ENCODE data around the gene ZNF384.
A peak's percentile ranks its signal among the peaks of the same experiment; 100 is the strongest.

Gene ZNF384

DNA sequence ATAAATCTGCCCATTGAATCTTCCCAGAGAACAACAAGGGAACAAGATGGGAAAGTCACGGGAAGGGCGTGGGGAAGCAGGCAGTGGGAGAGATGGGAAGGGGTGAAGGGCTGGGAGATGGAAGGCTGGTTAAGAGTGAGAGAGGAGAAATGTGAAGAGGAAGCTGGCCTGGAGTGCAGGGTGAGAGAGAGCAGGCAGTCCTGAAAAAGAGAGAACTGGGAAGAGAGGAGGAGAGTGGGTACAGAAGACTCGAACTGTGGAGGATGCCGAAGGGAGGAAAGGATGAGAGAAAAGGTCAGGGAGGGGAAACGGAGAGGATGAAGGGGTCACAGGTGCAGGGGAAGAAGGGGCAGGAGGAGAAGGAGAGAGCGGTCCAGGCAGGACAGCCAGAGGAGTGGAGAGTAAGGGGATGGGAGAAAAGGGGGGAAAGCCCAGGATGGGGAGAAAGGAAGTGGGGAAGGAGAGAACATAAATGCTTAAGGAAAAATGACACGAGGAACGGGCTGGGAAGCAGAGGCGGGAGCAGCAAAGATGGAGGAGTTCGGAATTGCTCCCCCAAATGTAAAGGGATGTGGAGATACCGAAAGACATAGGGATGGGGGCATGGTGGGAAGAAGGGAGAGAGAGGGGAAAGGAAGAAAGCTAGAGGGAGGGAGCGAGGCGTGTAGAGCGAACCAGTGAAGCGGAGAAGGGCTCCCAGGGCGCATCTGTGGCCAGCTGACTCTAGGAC lies 10.2 kb upstream of the ZNF384 start:
- DNase-seq (ENCODE audit: extremely low read depth in 1 of 2, low read depth in 1 of 2), result no peak

DNA sequence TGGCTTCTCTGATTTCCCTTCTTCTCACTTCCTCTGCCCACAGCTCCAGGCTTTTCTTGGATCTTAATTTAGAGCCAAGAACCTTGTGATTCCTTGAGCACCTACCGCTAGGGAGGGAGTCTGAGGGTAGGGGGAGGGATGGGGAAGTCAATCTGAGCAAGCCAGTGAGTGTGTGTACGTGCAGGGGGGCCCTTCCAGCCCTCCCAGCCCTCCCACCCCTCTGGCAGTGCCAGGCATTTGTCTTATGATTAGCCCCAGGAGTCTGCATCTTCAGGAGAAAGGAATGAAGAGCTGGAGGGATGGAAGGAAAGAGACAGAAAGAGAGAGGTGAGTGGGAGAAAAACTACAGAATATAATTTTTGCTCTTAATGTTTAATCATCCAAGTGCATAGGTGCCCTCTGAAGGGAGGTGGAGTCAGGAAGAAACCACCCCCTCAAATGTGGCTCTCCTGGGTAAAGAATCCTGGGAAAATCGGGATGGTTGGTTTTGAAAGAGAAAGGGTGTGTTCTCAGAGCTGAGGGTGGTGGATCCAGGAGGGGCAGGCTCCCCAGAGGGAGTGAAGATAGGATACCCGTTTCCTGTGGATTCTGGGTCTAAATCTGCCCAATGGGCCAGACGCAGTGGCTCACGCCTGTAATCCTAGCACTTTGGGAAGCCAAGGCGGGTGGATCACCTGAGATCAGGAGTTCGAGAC lies 9.3 kb upstream of the ZNF384 start:
- no peak for DNase-seq (ENCODE audit: extremely low read depth in 1 of 2, low read depth in 1 of 2)

DNA sequence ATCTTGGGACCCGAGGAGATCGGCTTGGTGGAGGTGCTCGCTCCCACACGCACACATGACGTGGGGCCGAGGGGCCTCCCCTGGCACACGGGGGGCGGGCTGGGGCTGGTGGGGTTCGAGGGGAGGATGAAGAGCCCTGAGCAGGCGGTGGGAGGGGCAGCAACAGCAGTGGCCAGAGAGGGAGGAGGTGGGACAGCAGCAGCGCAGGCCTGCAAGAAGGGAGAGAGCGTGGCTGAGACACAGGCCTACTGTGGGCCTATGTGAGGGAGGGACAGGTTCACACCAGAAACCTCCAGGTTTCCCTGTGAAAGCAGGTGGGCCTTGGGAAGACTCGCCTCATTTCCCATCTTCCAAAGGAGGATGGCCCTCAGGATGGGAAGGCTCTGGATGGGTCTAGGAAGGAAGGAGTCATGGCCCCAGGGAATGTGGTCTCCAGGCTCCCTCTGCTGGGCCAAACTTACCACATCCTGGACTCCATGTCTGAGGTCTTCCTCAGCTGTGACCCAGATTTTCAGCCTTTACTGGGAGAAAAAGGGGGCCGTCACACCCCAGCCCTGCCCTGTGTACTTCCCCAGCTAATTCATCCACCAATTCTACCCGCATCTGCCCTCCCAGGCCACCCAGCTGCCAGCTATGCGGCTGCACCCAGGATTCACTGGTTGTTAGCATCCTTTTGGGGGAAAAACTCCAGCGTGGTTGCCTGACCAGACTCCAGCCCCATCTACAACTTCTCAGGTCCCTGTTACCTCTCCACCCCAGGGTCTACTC lies 8.6 kb upstream of the ZNF384 start:
- no peak for DNase-seq (ENCODE audit: extremely low read depth in 1 of 2, low read depth in 1 of 2)

DNA sequence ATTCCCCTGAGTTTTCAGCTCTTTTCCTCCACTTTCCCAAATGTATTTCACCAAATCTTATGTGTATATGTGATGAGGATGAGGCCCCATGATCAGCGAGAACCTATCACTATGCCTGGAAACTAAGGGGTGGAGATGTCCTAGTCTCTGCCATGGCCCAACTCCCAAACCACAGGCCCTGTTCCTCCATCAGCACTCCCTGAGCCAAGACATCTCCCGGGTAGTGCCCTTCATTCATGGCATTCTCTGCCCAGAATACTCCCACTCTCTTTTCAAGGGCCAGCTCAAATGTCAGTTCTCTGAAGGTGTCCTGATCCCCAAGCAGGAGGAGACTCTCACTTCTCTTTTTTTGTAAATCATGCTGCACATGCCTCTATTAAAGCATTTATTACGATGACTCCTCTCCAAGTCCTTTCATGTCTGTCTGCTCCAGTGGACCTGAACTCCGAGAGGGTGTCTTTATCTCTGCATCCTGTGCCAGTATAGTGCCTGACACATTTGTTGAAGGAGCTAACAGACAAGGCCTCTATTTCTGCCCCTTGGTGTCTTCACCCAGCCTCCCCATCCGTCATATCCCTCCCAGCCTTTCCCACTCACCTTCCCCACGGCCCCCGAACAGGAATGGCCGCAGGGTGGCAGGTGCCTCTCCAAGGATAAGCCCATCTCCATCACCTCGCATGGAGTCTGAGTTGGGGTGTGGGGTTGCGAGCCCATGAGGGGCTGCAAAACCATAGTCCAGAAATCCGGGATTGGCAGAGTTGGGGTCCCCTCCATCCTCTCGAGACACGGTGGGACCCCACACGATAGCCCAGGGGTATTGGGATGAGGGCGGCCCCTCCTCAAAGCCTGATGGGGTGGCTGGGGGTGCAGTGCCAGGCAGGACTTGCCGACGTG lies 7.8 kb upstream of the ZNF384 start:
- no peak for DNase-seq (ENCODE audit: extremely low read depth in 1 of 2, low read depth in 1 of 2)

DNA sequence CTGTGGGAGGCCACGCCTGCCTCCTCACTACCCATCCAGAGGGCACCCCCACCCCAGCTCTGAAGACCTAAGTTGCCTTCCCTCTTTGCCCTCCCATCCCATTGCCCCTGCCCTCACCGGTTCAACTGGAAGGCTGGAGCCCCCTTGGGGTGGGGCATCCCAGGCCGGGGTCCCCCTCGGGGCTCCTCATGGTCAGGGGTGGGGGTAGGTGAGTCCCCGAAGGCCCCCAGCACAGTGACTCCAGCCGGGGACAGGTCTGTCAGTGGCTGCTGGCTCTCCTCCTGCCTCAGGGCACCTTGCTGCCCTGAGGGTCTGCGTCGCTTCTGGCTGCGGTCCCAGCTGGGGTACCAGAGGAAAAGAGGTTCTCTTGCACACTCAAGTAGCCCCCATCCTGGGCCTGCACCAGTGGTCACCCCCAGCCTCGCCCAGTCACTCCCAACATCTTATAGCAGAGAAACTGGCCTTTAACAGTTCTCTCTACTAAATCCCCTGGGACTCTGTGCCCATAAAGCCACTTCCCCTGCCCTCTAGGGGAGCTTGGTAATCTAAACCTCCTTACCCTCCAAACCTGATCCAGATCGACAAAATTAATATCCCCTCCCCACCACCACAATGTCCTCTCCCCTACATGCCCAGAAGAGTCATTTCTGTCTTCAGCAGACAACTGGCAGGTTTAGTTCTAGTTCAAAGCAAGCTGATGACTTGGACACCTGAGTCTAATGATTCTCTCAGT lies 6.3 kb upstream of the ZNF384 start:
- DNase-seq (ENCODE audit: extremely low read depth in 1 of 2, low read depth in 1 of 2), result no peak

DNA sequence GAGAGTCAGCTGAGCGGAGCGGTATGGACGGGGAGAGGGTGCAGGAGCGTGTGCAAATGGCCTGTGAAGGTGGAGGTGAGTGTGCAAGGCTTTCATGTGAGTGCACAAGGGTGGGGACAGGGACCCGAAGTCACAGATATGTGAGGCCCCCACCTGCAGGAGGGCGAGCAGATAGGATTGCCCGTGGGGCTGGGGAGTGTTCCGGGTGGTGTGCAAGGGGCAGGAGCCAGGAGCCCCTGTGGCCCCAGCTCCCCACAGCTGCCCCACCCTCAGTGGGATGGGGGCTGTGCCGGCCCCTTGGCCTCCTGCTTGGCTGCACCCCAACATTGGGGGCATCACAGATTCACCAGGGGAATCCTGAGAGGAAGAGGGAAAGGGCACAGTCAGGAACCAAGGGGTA lies 5.5 kb upstream of the ZNF384 start:
- DNase-seq (ENCODE audit: extremely low read depth in 1 of 2, low read depth in 1 of 2), result no peak

DNA sequence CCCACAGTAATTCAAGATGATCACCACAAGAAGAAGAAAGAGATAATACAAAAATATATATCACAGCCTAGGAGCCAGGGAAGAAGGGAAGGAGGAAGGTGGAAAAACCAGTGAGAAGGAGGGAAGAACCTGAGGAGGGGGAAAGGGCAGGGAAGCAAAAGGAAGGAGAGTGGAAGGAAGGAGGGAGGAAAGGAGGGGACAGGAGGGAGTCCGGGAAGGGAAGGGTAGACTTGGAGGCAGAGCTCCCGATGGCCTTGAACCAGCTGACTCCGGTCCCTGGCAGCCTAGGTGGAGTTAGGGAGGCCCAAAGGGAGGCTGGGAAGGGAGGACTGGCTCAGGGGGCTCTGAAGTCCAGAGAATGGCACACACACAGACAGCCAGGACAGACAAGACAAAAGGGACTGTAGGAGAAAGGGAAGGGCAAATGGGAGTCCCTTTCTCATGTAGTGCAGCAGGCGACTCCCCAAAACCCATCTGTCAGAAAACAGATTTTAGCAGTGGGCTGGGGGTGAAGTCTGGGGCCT lies 4.7 kb upstream of the ZNF384 start:
- no peak for DNase-seq (ENCODE audit: extremely low read depth in 1 of 2, low read depth in 1 of 2)

DNA sequence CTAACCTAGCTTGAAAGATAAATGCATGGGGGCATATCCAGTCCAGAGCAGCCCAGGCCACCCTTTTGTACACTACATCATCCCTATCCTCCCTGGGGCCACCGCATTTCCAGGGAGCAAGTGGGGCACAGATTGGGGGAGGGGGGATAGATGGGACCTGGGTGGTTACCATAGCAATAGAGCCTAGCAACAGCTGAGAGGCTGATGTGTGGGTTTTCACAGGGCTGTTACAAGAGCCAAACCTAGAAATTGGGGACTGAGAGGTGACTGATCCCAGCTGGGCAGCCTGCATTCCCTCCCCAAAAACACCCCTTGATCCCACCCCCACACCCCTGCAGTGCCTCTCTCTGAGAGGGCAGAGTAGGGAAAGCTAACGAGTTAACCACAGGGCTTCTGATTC lies 3.7 kb upstream of the ZNF384 start:
- DNase-seq (ENCODE audit: extremely low read depth in 1 of 2, low read depth in 1 of 2), result no peak

DNA sequence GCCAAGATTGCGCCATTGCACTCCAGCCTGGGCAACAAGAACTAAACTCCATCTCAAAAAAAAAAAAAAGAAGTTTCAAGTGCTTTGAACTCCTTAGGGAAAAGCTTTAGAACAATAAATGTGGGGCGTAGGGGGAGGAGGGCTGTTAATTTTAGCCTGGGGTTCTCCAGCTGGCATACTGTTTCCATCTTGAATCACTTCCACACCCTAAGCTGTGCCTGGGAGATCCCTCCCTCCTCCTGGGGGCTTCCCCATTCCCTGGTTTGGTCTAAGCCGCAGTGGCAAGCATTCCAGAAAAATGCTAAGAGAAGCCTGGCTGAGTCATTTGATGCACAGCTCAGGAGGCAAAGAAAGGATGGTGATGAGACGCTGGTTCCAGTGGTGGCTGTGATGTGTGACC lies 2.3 kb upstream of the ZNF384 start:
- no peak for DNase-seq (ENCODE audit: extremely low read depth in 1 of 2, low read depth in 1 of 2)

DNA sequence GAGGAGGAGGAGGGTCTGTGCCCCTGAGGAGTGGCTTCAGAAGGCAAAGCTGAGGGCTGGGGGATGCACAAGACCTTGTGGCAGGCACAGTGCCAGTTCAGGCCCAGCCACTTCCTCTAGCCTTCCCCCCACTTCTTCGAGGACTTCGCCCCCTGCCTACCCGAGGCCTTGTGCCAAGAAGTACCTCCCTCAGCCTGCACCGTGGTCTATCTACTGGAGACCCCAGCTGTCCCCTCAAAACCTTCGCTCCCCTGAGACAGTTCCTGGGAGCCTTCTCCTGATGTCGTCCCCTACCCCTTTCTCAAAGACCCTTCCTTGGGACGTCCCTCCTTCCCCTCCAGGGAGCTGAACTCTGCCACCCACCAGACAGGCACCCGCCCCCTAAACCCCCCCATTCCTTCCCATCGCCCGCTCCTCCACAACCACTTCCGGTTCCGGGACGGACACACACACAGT lies 604 bp downstream of the ZNF384 start:
- peak in 1 of 2 donors; percentile 19 for DNase-seq (ENCODE audit: extremely low read depth in 1 of 2, low read depth in 1 of 2)

DNA sequence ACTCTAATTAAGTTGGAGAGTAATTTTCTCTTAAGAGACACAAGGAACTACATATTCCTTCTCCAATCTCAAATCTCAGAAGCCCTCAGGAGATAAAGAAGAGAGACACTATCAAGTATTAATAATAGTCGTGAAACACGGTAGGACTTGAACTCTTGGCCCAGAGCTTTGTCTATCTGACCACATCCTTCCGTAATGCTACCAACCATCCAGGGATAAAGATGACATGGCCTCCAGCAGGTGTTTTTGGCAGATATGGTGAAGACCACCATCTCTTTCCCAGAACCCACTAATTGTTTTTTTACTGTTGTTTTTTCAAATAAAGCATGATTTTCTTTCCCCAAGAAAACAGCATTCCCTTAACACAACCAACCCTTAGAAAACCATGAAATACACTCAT lies 3.4 kb downstream of the ZNF384 start:
- DNase-seq (ENCODE audit: extremely low read depth in 1 of 2, low read depth in 1 of 2), result no peak

DNA sequence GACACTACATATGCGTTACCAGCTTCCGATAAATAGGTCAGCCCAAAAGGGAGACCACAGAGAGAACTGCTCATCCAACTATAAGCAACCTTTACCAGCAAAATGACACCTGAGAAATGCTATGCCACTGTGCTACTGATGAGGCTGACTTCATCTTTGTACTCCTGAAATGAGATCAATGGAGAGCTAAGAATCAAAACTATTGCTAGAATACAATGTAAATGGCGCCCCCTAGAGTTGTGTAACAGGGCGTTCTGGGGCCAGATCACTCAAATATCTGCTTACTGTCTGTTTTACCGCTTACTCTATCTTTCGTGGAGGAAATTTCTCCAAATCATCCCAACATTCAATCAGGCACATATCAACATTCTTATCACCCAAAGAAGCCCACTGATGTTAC lies 4.6 kb downstream of the ZNF384 start:
- DNase-seq (ENCODE audit: extremely low read depth in 1 of 2, low read depth in 1 of 2), result no peak

DNA sequence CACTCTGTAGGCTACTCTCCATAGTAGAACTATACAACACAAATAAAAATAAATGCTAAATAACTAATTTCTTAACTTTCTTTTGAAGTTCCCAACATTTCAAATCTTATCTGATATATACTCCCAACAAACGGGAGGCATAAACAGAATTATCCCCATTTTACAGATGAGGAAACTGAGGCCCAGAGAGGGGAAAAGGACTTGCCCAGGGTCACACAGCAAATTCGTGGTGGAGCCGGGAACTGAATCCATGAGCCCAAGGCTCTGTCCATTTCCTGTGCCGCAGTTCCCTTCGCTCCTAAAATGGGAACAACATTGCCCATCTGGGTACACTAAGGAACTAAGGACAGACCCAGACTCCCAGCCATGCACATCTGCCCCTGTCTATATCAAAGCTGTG lies 12.2 kb downstream of the ZNF384 start:
- DNase-seq (ENCODE audit: extremely low read depth in 1 of 2, low read depth in 1 of 2), result no peak

DNA sequence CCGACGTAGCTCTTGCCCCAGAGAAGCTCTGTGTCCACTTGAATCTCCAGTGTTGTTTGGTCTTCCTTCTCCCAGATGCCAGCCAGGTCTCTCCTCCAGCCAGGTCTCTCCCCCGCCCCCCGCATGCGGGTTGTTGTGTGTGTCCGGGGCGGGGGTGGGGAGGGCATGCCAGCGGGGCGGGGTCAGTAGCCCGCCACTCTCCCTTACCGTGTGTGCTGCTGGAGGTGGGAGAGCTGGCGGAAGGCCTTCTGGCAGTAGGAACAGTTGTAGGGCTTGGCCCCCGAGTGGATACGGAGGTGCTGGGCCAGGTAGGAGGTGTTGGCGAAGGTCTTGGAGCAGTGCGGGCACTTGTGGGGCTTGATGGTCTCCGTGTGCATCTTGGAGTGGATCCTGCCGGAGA lies 17.0 kb downstream of the ZNF384 start:
- DNase-seq (ENCODE audit: extremely low read depth in 1 of 2, low read depth in 1 of 2), result no peak

DNA sequence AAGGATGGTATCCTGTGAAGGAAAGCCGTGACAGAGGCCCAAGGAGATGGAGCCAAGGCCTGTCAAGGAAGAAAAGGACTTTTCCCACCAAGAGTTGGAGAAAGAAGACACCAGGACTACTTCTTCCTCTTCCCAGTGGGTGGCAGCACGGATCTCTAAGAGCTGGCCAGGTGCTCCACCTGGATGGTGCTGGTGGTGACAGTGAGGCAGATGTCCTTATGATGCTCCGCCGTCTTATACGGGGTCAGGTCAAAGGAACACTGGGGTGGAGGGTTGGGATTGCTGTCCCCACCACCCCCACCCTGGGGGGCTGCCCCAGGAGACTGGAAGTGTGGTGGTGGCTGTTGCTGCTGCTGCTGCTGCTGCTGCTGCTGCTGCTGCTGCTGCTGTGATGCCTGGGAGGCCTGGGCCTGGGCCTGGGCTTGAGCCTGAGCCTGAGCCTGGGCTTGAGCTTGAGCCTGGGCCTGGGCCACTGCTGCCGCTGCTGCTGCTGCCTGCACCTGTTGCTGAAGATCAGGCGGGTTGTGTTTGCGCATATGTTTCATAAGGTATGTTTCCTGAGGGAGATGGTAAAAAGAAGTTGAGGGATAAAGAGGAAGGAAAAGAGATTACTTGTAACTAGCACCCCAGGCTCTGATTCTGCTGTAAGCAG lies 21.5 kb downstream of the ZNF384 start:
- no peak for DNase-seq (ENCODE audit: extremely low read depth in 1 of 2, low read depth in 1 of 2)

DNA sequence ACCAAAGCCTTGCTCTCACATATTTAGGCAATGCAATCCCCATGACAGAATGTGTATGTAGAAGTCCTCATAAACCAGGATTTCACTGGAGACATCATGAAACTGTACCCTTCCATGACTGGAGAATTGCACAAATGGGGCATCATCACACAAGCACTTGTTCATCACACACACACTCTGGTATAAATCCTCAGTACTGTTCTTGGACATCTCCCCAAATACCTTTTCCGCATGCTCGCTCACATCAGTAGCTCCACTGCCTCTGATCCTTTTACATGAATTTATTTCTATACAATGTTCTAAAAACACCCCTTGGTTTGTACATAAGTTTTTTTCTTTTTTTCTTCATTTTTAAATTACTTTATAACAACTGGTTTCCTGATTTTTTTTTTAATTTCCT lies 23.0 kb downstream of the ZNF384 start:
- DNase-seq (ENCODE audit: extremely low read depth in 1 of 2, low read depth in 1 of 2), result no peak

DNA sequence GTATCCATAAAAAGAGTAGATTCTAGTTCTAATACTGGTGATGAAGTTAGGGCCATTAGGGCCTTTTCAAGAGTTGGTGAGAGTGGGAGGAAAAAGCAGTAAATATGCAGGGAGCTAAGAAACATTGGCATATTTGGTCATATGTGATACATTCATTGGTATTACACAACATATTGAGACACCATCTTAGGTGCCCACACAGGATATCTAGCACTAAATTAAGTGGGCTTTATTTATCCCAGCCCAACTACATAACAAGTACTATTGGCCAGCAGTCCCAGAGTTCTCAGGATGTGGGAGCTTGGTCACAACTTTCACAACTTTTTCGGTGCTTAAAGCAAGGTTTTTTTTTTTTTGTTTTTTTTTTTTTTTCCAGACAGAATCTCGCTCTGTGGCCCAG lies 24.3 kb downstream of the ZNF384 start:
- no peak for DNase-seq (ENCODE audit: extremely low read depth in 1 of 2, low read depth in 1 of 2)

DNA sequence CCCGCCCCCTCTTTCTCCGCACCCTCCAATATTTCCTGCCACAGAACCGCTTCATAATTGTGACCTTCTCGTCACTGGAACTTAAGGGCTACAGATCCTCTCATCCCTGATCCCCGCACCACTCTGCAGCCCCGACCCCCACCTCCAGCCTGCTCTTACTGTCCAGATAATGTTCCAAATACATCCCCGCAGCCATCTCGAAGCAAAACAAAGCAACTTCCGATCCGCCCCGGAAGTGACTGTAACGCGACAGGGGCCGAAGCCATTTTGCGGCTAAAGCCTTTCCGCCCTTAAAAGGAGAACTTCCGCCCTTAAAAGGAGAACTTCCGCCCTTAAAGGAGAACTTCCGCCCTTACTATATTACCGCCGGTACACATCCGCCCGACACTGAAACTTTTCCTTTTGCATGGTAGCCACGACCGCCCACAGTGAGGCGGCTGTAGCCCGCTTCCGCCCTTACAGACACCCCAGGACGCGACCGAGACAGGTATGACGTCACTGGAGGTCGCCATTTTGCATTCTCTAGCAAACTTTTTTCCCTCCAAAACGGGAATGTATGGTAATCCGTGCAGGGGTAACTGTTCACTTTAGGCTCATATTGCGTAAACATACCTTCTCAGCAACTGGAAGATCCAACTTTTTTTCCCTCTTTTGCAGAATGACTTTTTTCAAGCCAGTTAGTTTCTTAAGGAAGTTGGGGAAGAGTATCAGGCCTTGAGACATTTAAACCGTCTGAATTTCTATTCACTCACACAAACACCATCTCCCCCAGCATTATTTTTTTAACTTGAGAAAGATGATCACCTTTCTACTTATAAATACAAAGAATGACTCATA lies 26.1 kb downstream of the ZNF384 start, which contains the start of gene ING4:
Gene ING4, minus strand, starts transcription at position 214 of the 837 bp plus-strand sequence. Its CDS starts 18 bp downstream, at position 196.
- peak; percentile 89 to 93 for DNase-seq (ENCODE audit: extremely low read depth in 1 of 2, low read depth in 1 of 2)

DNA sequence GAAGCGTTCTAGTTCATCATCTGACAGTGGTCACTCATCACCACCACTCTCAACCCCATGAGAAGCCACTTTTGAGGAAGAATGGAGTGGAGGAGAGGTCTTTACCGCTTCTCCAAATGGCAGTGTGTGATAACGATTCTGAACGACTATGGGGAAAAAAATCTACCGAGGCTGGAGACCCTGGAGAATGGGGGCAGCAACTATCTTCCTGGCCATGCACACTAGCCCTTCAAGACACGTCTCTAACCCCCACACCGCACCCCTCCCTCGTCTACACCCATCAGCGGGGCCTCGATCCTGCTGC lies 26.6 kb downstream of the ZNF384 start:
- peak in 1 of 2 donors; percentile 1 for DNase-seq (ENCODE audit: extremely low read depth in 1 of 2, low read depth in 1 of 2)
